Esophagus muscularis mucosa (tissue), 4 donors: ENCODE results near the gene INPP5A. TPM values are rescaled to one million over a fixed set of nuclear protein-coding genes. Genes with fewer than 3 reads are reported as not detected.
A peak's percentile ranks its signal among the peaks of the same experiment; 100 is the strongest.

Experiments used
- DNase-seq: peaks from one replicate; pipeline ENCODE4 v3.0.0-alpha.2; 2017; ENCODE audit errors: extremely low spot score
- H3K27ac ChIP-seq, 4 donors: fragments of 200-600 bp; sonication (generic); replicated peaks in 1 of 4; 1 replicate in 3 of 4; 2 replicates in 1 of 4; pipeline ENCODE4 v1.5.1; 2016 to 2019; ENCODE audit warnings: mild to moderate bottlenecking in 1 of 4
- H3K27me3 ChIP-seq, 4 donors: fragments of 200-600 bp; sonication (generic); one replicate each; pipeline versions ENCODE4 v1.5.1 to v1.6.0; 2016 to 2019
- H3K36me3 ChIP-seq, 4 donors: fragments of 200-600 bp; sonication (generic); one replicate each; pipeline ENCODE4 v1.5.1; 2016 to 2019
- H3K4me1 ChIP-seq, 4 donors: fragments of 200-600 bp; sonication (generic); one replicate each; pipeline ENCODE4 v1.5.1; 2016 to 2019
- H3K4me3 ChIP-seq, 4 donors: fragments of 200-600 bp; sonication (generic); 1 replicate in 2 of 4; 2 replicates in 2 of 4; pipeline ENCODE4 v1.5.1; 2016 to 2019; ENCODE audit warnings: mild to moderate bottlenecking in 4 of 4, moderate library complexity in 1 of 4
- H3K9me3 ChIP-seq, 4 donors: fragments of 200-600 bp; sonication (generic); 1 replicate in 3 of 4; 2 replicates in 1 of 4; pipeline ENCODE4 v1.5.1; 2016 to 2019
- CTCF ChIP-seq, 3 experiments: fragments of 200-600 bp in 2 of 3; fragments of 450-650 bp in 1 of 3; sonication (generic) in 2 of 3; IDR thresholded peaks; one replicate each; pipeline ENCODE4 v1.5.1; 2017 to 2019; ENCODE audit warnings: antibody characterized with exemption in 3 of 3, mild to moderate bottlenecking in 2 of 3, moderate library complexity in 1 of 3
- EP300 ChIP-seq: sonication (generic); formaldehyde crosslinking; IDR thresholded peaks from one replicate; pipeline ENCODE4 v1.6.1; 2017; ENCODE audit warnings: antibody characterized with exemption
- POLR2A ChIP-seq: fragments of 450-650 bp; IDR thresholded peaks from one replicate; pipeline ENCODE4 v1.6.1; 2017; ENCODE audit warnings: antibody characterized with exemption, moderate library complexity, mild to moderate bottlenecking, low read depth
- POLR2AphosphoS5 ChIP-seq, 2 donors: sonication (generic); formaldehyde crosslinking; IDR thresholded peaks; one replicate each; pipeline ENCODE4 v1.6.1; 2017; ENCODE audit warnings: antibody characterized with exemption in 2 of 2
- WGBS: methylation state at CpG from one replicate; pipeline ENCODE4 v1.1.5; 2018; 5-methylcytosine and 5-hydroxymethylcytosine counted together
- intact Hi-C: fragments of 100-400 bp; cut with DNase I; formaldehyde crosslinking; loops from one replicate; pipeline ENCODE4 v1.15.1; 2023
- total RNA-seq, 4 donors: library from RNA; depleted of rRNA; stranded (reverse); fragments of >200 nt; gene quantifications; one replicate each; pipeline versions ENCODE4 v1.1.0 to v1.2.1, GENCODE V29; 2016

Gene INPP5A
- total RNA-seq, 4 donors from 2014 or later = 234 to 301 (median 245) TPM

GRCh38 chr10:132509506-132510173 lies 27.9 kb upstream of the INPP5A start:
- TF ChIP-seq POLR2AphosphoS5 (IDR thresholded peaks at IDR 0.05) (no peak), EP300 (no peak), POLR2A (no peak), CTCF (IDR thresholded peaks at IDR 0.05) (no peak)
- DNase-seq = no peak
- intact Hi-C loops = loop anchor here (5.0 kb wide), 1 partner anchor 128 kb away; no protein-coding TSS in a partner anchor
- Histone ChIP-seq H3K4me3 (no peak overlapping the region), H3K27me3 (no peaks in the 10 kb centered on the region), H3K4me1 (peaks cover 33 to 38% (median 36%) of the 10 kb centered on the region in 4 donors), H3K36me3 (no peaks in the 10 kb centered on the region), H3K9me3 (no peaks in the 10 kb centered on the region), H3K27ac (peak overlapping the region; percentile 69 to 80 (median 74))
- WGBS = 85% methylated on average over 14 of the region's 14 CpGs

DNA sequence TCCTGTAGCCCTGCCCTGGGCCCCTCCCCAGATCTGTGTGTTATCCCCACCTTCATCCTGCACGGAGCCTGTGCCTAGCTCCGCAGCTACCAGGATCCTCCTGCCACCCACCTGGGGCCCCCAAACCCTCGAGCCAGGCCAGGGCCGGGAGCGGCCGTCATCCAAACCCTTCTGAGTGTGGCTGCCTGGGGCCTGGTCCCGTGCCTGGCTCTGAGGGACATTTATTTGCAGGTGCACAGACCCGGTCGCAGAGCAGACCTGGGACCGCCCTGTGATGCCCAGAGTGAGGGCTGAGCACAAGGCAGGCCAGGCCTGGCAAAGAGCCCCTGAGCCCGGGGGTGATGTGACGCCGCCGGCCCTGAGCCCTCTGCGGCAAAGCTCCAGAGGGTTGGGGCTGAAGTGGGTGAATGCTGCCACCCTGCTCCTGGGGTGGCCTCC lies 27.4 kb upstream of the INPP5A start:
- no peaks in the 10 kb centered on the region for H3K27me3 ChIP-seq
- H3K4me3 ChIP-seq = no peak overlapping the region
- DNase-seq = no peak
- H3K27ac ChIP-seq = peak overlapping the region in 2 of 4 donors; percentile 5 to 40
- intact Hi-C loops = no loop called here
- no peaks in the 10 kb centered on the region for H3K36me3 ChIP-seq
- H3K4me1 ChIP-seq = peaks cover 34 to 39% (median 37%) of the 10 kb centered on the region in 4 donors
- no peak for TF ChIP-seq EP300
- no peak for TF ChIP-seq POLR2A
- no peak for TF ChIP-seq POLR2AphosphoS5 (IDR thresholded peaks at IDR 0.05)
- no peak for TF ChIP-seq CTCF (IDR thresholded peaks at IDR 0.05)
- 88% methylated on average over 14 of the region's 15 CpGs for WGBS
- no peaks in the 10 kb centered on the region for H3K9me3 ChIP-seq

DNA sequence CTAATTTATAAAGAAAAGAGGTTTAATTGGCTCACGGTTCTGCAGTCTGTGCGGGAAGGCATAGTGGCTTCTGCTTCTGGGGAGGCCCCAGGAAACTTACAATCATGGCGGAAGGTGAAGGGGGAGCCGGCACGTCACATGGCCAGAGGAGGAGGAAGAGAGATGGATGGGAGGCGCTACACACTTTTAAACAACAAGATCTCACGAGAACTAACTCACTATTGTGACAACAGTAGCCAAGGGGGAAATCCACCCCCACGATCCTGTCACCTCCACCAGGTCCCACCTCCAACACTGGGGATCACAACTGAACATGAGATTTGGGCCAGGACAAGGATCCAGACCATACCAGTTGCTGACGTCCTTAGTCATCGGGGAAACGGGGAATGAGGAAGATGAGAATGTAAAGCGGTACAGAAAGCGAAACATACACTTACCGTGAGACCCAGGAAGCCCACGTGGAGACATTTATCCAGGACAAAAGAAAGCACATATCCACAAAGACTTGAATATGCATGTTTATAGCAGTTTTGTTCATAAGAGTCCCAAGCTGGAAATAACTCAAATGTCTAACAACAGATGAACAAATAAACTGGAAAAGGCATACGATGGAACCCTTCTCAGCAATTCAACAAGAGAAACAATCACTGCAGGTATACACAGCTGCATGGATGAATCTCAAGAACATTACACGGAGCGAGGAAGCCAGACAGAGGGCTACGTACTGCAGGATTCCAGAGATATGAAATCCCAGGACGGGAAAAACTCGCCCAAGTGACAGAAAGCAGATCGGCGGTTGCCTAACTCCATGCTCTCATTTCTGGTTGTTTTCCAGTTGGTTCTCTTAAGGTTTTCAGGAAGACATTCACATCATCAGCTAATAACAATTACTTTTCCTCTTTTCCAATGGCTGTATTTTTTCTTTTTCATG lies 26.2 kb upstream of the INPP5A start:
- 86% methylated on average over 23 of the region's 23 CpGs for WGBS
- TF ChIP-seq EP300 (no peak), POLR2AphosphoS5 (IDR thresholded peaks at IDR 0.05) (no peak), POLR2A (no peak), CTCF (IDR thresholded peaks at IDR 0.05) (no peak)
- no peak for DNase-seq
- H3K27me3 ChIP-seq = no peaks in the 10 kb centered on the region
- H3K4me3 ChIP-seq = no peak overlapping the region
- intact Hi-C loops = no loop called here
- H3K27ac ChIP-seq = peak overlapping the region in 1 of 4 donors; percentile 11
- H3K4me1 ChIP-seq = peaks cover 45 to 48% (median 46%) of the 10 kb centered on the region in 4 donors
- no peaks in the 10 kb centered on the region for H3K36me3 ChIP-seq
- H3K9me3 ChIP-seq = no peaks in the 10 kb centered on the region

- no peaks in the 10 kb centered on the region for H3K36me3 ChIP-seq
- DNase-seq = no peak
- intact Hi-C loops = no loop called here
These were observed 25.5 kb upstream of the INPP5A start for GRCh38 chr10:132512052-132512442.

More at GRCh38 chr10:132512052-132512442, 25.5 kb upstream of the INPP5A start:
- peaks cover 45 to 48% (median 46%) of the 10 kb centered on the region in 4 donors for H3K4me1 ChIP-seq
- H3K27ac ChIP-seq = no peak overlapping the region
- no peak overlapping the region for H3K4me3 ChIP-seq
- H3K27me3 ChIP-seq = no peaks in the 10 kb centered on the region
- no peak for TF ChIP-seq EP300
- TF ChIP-seq CTCF (IDR thresholded peaks at IDR 0.05) = no peak
- no peak for TF ChIP-seq POLR2A
- no peak for TF ChIP-seq POLR2AphosphoS5 (IDR thresholded peaks at IDR 0.05)
- 100% methylated on average over 1 of the region's 1 CpG for WGBS
- H3K9me3 ChIP-seq = no peaks in the 10 kb centered on the region
